ENCODE measurements around the gene TRIM9. TPM values are rescaled to one million over a fixed set of nuclear protein-coding genes. Genes with fewer than 3 reads are reported as not detected.
A peak's percentile ranks its signal among the peaks of the same experiment; 100 is the strongest.

Gene TRIM9
- total RNA-seq, 4 donors from 2014 or later, result 0.26 to 3.0 (median 0.87) TPM

DNA sequence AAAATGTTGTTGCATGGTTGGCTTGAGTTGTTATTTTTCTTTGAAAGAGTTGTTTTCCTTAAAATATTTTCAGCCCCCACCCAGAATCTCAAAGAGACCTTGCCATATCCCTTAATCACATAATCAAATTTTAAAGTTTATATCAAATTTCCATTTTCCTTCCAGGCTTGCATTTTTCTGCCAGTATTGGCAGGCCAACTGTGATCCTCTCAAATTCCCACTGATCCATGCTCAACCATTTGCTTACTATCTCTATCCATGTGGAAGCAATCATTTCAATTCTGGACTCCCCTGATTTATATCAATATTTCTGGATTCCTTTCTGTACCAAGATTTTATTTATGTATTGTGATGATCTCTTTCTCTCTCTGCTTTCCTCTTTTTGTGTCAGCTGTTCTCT is 86.5 kb downstream of the TRIM9 start:
- H3K27ac ChIP-seq, result peak overlapping the region in 1 of 4 donors; percentile 88
- DNase-seq (no peak), ATAC-seq (no peak)
- TF ChIP-seq, protein P1, sequence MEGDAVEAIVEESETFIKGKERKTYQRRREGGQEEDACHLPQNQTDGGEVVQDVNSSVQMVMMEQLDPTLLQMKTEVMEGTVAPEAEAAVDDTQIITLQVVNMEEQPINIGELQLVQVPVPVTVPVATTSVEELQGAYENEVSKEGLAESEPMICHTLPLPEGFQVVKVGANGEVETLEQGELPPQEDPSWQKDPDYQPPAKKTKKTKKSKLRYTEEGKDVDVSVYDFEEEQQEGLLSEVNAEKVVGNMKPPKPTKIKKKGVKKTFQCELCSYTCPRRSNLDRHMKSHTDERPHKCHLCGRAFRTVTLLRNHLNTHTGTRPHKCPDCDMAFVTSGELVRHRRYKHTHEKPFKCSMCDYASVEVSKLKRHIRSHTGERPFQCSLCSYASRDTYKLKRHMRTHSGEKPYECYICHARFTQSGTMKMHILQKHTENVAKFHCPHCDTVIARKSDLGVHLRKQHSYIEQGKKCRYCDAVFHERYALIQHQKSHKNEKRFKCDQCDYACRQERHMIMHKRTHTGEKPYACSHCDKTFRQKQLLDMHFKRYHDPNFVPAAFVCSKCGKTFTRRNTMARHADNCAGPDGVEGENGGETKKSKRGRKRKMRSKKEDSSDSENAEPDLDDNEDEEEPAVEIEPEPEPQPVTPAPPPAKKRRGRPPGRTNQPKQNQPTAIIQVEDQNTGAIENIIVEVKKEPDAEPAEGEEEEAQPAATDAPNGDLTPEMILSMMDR (IDR thresholded peaks at IDR 0.05 in 4 of 5, conservative IDR thresholded peaks at IDR 0.05 in 1 of 5), result no peak
- no peak for TF ChIP-seq POLR2A (IDR thresholded peaks at IDR 0.05)
- H3K27me3 ChIP-seq, result no peaks in the 10 kb centered on the region
- no peak overlapping the region for H3K4me3 ChIP-seq
- no peaks in the 10 kb centered on the region for H3K36me3 ChIP-seq
- peaks cover 27 to 53% of the 10 kb centered on the region in 2 donors for H3K4me1 ChIP-seq
- intact Hi-C loops (cut with DNase I; ENCODE audit: low total_unique reads), result loop anchor here (5.0 kb wide), 2 partner anchors 234 to 644 kb away; partner anchors contain the start of genes FRMD6 and TMX1
- in situ Hi-C loops (cut with MboI; ENCODE audit: low sequenced_read_pairs in 4 of 4), result no loop called here
- no peaks in the 10 kb centered on the region for H3K9me3 ChIP-seq

DNA sequence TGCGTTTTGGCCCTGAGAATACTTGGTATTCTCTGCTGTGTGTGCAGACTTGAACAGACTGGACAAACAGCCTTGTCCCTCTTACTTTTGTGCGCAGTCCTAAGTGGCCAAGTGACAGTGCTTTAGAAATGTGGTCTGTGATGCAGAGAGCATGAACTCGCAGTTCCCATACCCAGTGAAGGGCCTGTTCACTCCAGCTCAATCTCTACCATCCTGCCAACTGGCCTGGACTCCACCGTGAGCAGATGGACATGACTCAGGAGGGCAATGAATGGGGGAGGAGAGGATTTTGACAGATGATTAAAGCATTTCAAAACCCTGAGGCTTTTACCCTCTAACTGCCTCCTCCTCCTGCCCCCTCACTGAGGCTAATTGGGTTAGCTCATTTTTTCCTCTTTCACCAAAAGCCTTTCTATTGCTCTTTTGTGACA is 88.1 kb downstream of the TRIM9 start:
- DNase-seq, result peak; percentile 82 to 92
- no peaks in the 10 kb centered on the region for H3K9me3 ChIP-seq
- H3K27me3 ChIP-seq, result no peaks in the 10 kb centered on the region
- H3K36me3 ChIP-seq, result no peaks in the 10 kb centered on the region
- in situ Hi-C loops (cut with MboI; ENCODE audit: low sequenced_read_pairs in 4 of 4), result no loop called here
- intact Hi-C loops (cut with DNase I; ENCODE audit: low total_unique reads), result loop anchor here (2.0 to 5.0 kb wide), 3 partner anchors 88 to 646 kb away; partner anchors contain the start of genes FRMD6, TMX1 and TRIM9
- peak overlapping the region; percentile 72 to 88 (median 81) for H3K27ac ChIP-seq
- H3K4me1 ChIP-seq, result peaks cover 34 to 65% of the 10 kb centered on the region in 2 donors
- ATAC-seq, result peak; percentile 95 to 97
- TF ChIP-seq POLR2A (IDR thresholded peaks at IDR 0.05), result no peak
- TF ChIP-seq, protein P1 (IDR thresholded peaks at IDR 0.05 in 4 of 5, conservative IDR thresholded peaks at IDR 0.05 in 1 of 5), result no peak
- no peak overlapping the region for H3K4me3 ChIP-seq

DNA sequence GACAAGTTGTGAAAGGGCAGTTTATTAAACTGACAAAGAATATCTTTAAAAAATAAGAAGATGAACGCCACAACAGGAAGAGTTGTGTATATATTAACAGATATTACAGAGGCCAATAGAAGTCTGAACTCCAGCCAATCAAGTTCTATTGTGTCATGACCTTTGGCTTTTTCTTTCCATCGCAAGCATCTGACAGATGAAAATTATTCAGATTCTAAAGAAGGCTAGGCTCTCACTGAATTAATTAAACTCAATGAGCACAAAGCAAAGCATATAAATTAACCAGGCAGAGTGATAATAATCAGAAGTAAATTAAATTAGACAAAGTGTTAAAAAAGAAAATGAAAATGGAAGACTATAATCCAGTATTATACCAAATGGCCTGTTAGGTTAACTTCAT is 88.6 kb downstream of the TRIM9 start:
- intact Hi-C loops (cut with DNase I; ENCODE audit: low total_unique reads), result loop anchor here (2.0 to 5.0 kb wide), 3 partner anchors 88 to 646 kb away; partner anchors contain the start of genes FRMD6, TMX1 and TRIM9
- no peak for TF ChIP-seq POLR2A (IDR thresholded peaks at IDR 0.05)
- TF ChIP-seq, protein P1 (IDR thresholded peaks at IDR 0.05 in 4 of 5, conservative IDR thresholded peaks at IDR 0.05 in 1 of 5), result no peak

DNA sequence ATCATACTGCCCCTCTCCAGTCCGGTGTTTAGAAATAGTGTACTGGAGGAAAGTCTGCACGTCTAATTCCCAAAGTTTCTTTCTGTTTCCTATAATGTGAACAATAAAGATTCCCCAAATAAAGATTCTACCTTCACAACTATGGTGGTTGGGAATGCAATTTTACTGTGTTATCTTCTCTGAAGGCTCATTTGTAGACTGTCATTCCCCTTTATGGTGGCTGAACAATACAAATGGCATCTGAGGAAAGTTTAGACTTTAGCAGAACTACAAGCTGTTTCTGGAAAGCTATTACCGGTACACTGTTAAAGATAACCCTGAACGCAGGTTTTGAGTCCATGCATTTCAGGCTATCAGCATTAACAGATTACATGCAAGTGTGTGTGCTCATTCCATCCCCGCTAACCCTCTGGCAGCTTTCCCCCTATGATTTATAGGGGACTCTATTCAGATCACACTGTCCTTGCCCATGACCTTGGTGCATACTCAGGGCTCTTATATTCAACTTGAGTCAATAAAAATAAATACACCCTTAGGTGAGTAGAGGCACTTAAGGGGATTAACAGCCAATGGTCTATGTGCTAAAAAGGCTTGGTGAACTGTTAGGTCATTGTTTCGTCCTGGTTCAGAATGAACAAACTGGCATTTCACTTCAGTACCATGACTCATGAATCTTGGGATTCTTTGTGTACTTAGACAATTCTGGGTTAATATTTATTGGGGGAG is 89.9 kb downstream of the TRIM9 start:
- DNase-seq (no peak), ATAC-seq (peak; percentile 28 to 45)
- TF ChIP-seq POLR2A (IDR thresholded peaks at IDR 0.05), result no peak
- TF ChIP-seq, protein P1 (IDR thresholded peaks at IDR 0.05 in 4 of 5, conservative IDR thresholded peaks at IDR 0.05 in 1 of 5), result no peak
- Histone ChIP-seq H3K27ac (peak overlapping the region; percentile 72 to 88 (median 81)), H3K9me3 (no peaks in the 10 kb centered on the region), H3K36me3 (no peaks in the 10 kb centered on the region), H3K4me1 (peaks cover 34 to 65% of the 10 kb centered on the region in 2 donors), H3K4me3 (peak overlapping the region in 2 of 4 donors; percentile 25 to 31), H3K27me3 (no peaks in the 10 kb centered on the region)
- intact Hi-C loops (cut with DNase I; ENCODE audit: low total_unique reads), result loop anchor here (2.0 to 5.0 kb wide), 3 partner anchors 30 to 647 kb away; partner anchors contain the start of genes FRMD6 and TMX1
- in situ Hi-C loops (cut with MboI; ENCODE audit: low sequenced_read_pairs in 4 of 4), result no loop called here

More for the DNA sequence above, 88.6 kb downstream of the TRIM9 start:
- peaks cover 34 to 65% of the 10 kb centered on the region in 2 donors for H3K4me1 ChIP-seq
- H3K27me3 ChIP-seq, result no peaks in the 10 kb centered on the region
- no peak for DNase-seq
- H3K4me3 ChIP-seq, result no peak overlapping the region
- peak overlapping the region; percentile 72 to 88 (median 81) for H3K27ac ChIP-seq
- no peak for ATAC-seq
- in situ Hi-C loops (cut with MboI; ENCODE audit: low sequenced_read_pairs in 4 of 4), result no loop called here
- no peaks in the 10 kb centered on the region for H3K36me3 ChIP-seq
- no peaks in the 10 kb centered on the region for H3K9me3 ChIP-seq

All from gastrocnemius medialis (tissue), 4 donors.